ENCODE results near the gene VAMP1. TPM values are rescaled to one million over a fixed set of nuclear protein-coding genes. Genes with fewer than 3 reads are reported as not detected.

The VAMP1 gene
- total RNA-seq, 1 donor from 2014 or later = 32.9 TPM

- peaks cover 58% of the 10 kb centered on the region for H3K4me1 Mint-ChIP-seq
- TF ChIP-seq, protein P1, sequence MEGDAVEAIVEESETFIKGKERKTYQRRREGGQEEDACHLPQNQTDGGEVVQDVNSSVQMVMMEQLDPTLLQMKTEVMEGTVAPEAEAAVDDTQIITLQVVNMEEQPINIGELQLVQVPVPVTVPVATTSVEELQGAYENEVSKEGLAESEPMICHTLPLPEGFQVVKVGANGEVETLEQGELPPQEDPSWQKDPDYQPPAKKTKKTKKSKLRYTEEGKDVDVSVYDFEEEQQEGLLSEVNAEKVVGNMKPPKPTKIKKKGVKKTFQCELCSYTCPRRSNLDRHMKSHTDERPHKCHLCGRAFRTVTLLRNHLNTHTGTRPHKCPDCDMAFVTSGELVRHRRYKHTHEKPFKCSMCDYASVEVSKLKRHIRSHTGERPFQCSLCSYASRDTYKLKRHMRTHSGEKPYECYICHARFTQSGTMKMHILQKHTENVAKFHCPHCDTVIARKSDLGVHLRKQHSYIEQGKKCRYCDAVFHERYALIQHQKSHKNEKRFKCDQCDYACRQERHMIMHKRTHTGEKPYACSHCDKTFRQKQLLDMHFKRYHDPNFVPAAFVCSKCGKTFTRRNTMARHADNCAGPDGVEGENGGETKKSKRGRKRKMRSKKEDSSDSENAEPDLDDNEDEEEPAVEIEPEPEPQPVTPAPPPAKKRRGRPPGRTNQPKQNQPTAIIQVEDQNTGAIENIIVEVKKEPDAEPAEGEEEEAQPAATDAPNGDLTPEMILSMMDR (IDR thresholded peaks at IDR 0.05) = no peak
- no peaks in the 10 kb centered on the region for H3K9me3 Mint-ChIP-seq
- DNase-seq = peak; percentile 62
- intact Hi-C loops (cut with micrococcal nuclease) = loop anchor here (1.0 kb wide), 5 partner anchors 8 to 42 kb away; partner anchors contain the start of gene MRPL51
- H3K27ac Mint-ChIP-seq = peak within 1 kb of the TSS; percentile 99
- peaks cover 67% of the 10 kb centered on the region for H3K36me3 Mint-ChIP-seq (ENCODE audit: low read depth)
- H3K27me3 Mint-ChIP-seq = no peaks in the 10 kb centered on the region
- CTCF ChIA-PET = interaction anchor here (0.7 to 3.1 kb wide), 6 partner anchors 10 to 86 kb away, joined by 3 to 24 read pairs (median 8); no protein-coding TSS in a partner anchor
- POLR2A ChIA-PET = interaction anchor here (0.5 to 5.2 kb wide), 17 partner anchors 8 to 492 kb away, joined by 3 to 173 read pairs (median 12); partner anchors contain the start of genes CDCA3, COPS7A, GAPDH and MRPL51
- ATAC-seq (ENCODE audit: low read depth) = peak; percentile 86
- H3K4me3 Mint-ChIP-seq = peak within 1 kb of the TSS; percentile 97
These were observed 18.9 kb downstream of the VAMP1 start, which contains the start of gene TAPBPL for GRCh38 chr12:6451348-6452244. Gene TAPBPL (plus strand): TSS chr12:6452042. CDS start chr12:6452249, 207 bp downstream.

DNA sequence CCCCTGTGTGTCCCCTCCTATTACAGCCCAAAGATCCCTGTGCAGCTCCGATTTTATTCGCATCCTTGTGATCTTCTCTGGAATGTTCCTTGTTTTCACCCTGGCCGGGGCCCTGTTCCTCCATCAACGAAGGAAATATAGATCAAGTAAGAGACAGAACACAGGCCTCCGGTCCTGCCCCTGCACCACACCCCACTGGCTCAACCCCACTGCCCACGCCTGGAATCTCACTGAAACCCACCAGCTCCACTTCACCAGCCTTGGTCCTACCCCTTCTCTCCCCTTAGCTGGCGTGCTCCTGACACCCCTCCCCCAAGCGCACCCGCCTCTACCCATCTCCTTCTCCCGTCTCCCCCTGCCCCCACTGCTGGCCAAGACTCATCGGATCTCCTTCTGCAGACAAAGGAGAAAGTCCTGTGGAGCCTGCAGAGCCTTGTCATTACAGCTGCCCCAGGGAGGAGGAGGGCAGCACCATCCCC is 19.6 kb downstream of the VAMP1 start:
- no peaks in the 10 kb centered on the region for H3K9me3 Mint-ChIP-seq
- no peak for ATAC-seq (ENCODE audit: low read depth)
- peak overlapping the region; percentile 99 for H3K27ac Mint-ChIP-seq
- no peak for DNase-seq
- TF ChIP-seq, protein P1 (IDR thresholded peaks at IDR 0.05) = no peak
- ChIA-PET CTCF (interaction anchor here (0.7 to 3.1 kb wide), 4 partner anchors 13 to 87 kb away, joined by 3 to 24 read pairs (median 6); no protein-coding TSS in a partner anchor), POLR2A (interaction anchor here (1.0 to 5.2 kb wide), 13 partner anchors 8 to 492 kb away, joined by 3 to 173 read pairs (median 16); partner anchors contain the start of genes CDCA3, GAPDH, MRPL51 and RNU7-1)
- intact Hi-C loops (cut with micrococcal nuclease) = loop anchor here (1.0 kb wide), 2 partner anchors 8 to 42 kb away; partner anchors contain the start of gene MRPL51
- H3K4me3 Mint-ChIP-seq = peak overlapping the region; percentile 97
- no peaks in the 10 kb centered on the region for H3K27me3 Mint-ChIP-seq
- peaks cover 60% of the 10 kb centered on the region for H3K36me3 Mint-ChIP-seq (ENCODE audit: low read depth)
- peaks cover 63% of the 10 kb centered on the region for H3K4me1 Mint-ChIP-seq

GRCh38 chr12:6450091-6450868 is 20.2 kb downstream of the VAMP1 start:
- ChIA-PET CTCF (interaction anchor here (1.0 to 3.1 kb wide), 4 partner anchors 15 to 89 kb away, joined by 3 to 24 read pairs (median 4); no protein-coding TSS in a partner anchor), POLR2A (interaction anchor here (1.5 to 5.2 kb wide), 8 partner anchors 9 to 401 kb away, joined by 6 to 173 read pairs (median 20); partner anchors contain the start of genes CDCA3, GAPDH, MRPL51 and USP5)
- H3K9me3 Mint-ChIP-seq = no peaks in the 10 kb centered on the region
- intact Hi-C loops (cut with micrococcal nuclease) = no loop called here
- H3K27me3 Mint-ChIP-seq = no peaks in the 10 kb centered on the region
- peak overlapping the region; percentile 99 for H3K27ac Mint-ChIP-seq
- ATAC-seq (ENCODE audit: low read depth) (no peak), DNase-seq (no peak)
- peak overlapping the region; percentile 97 for H3K4me3 Mint-ChIP-seq
- H3K36me3 Mint-ChIP-seq (ENCODE audit: low read depth) = peaks cover 60% of the 10 kb centered on the region
- TF ChIP-seq, protein P1 (IDR thresholded peaks at IDR 0.05) = no peak
- peaks cover 69% of the 10 kb centered on the region for H3K4me1 Mint-ChIP-seq

GRCh38 chr12:6444704-6445688 is 25.5 kb downstream of the VAMP1 start, which contains the start of gene CD27:
Gene CD27 (plus strand): TSS chr12:6444955. CDS start chr12:6445096, 141 bp downstream.
- Mint-ChIP-seq H3K4me1 (peaks cover 69% of the 10 kb centered on the region), H3K36me3 (ENCODE audit: low read depth) (peaks cover 15% of the 10 kb centered on the region), H3K4me3 (peak within 1 kb of the TSS; percentile 84), H3K27ac (peak within 1 kb of the TSS; percentile 92), H3K27me3 (no peaks in the 10 kb centered on the region), H3K9me3 (no peaks in the 10 kb centered on the region)
- ATAC-seq (ENCODE audit: low read depth) (peak; percentile 34), DNase-seq (no peak)
- intact Hi-C loops (cut with micrococcal nuclease) = no loop called here
- ChIA-PET POLR2A (interaction anchor here (0.5 to 7.8 kb wide), 12 partner anchors 10 to 407 kb away, joined by 3 to 144 read pairs (median 12); partner anchors contain the start of genes GAPDH, MRPL51, USP5 and VAMP1), CTCF (interaction anchor here (1.3 to 3.7 kb wide), 5 partner anchors 14 to 93 kb away, joined by 3 to 22 read pairs (median 5); no protein-coding TSS in a partner anchor)
- TF ChIP-seq, protein P1 (IDR thresholded peaks at IDR 0.05) = no peak
